ENCODE results near the gene CCR7. TPM values are rescaled to one million over a fixed set of nuclear protein-coding genes. Genes with fewer than 3 reads are reported as not detected.

Gene CCR7
- total and polyA plus RNA-seq, 10 donors = 29.0 to 79.1 (median 55.0) TPM

DNA sequence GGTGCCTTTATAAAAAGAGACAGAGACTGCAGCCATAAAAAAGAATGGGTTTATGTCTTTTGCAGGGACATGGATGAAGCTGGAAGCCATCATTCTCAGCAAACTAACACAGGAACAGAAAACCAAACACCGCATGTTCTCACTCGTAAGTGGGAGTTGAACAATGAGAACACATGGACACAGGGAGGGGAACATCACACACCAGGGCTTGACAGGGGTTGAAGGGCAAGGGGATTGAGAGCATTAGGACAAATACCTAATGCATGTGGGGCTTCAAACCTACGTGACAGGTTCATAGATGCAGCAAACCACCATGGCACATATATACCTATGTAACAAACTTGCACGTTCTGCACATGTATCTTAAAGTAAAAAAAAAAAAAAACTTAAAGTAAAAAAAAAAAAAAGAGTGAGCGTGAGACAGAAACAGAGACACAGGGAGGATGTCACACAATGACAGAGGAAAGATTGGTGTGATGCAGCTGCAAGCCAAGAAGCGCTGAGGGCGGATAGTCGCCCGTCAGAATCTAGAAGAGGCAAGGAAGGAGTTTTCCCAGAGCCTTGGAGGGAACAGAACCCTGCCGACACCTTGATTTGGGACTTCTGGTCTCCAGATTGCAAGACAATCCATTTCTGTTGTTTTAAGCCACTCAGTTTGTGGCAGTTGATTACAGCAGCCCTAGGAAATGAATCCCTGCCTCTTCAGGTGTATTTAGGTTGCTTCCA lies 36.4 kb downstream of the CCR7 start:
- intact Hi-C loops (cut with DNase I; ENCODE audit: low total_unique reads) = loop anchor here (10.0 kb wide), 1 partner anchor 54 kb away; no protein-coding TSS in a partner anchor
- 73 to 86% (median 82%) methylated on average over 10 of the region's 10 CpGs for WGBS, 5 donors

DNA sequence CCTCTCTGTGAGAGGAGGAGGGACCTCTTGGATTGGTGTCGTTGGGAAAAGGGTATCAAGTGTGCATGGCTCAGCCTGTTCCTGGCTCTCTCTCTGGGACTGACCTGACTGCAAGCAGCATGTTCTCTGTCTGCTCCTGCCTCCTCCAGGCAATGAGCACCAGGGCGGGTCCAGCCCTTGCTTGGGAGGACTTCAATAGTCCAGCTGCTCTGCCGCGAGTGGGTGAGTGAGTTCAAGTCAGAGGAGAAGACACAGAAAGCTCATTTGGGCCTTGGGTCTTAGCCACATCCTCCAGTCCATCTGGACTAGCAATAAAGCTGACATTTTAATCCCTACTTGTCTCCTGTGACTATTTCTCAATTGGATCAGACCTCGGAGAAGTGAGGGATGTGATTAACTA lies 38.6 kb downstream of the CCR7 start:
- peak overlapping the region in 3 of 8 donors; percentile 21 to 43 (median 41) for H3K27ac ChIP-seq
- peak; percentile 75 for DNase-seq
- H3K4me3 ChIP-seq = no peak overlapping the region
- intact Hi-C loops (cut with DNase I; ENCODE audit: low total_unique reads) = loop anchor here (10.0 kb wide), 1 partner anchor 52 kb away; no protein-coding TSS in a partner anchor
- peaks cover 0 to 38% (median 13%) of the 10 kb centered on the region in 6 donors for H3K4me1 ChIP-seq
- peaks cover 0 to 21% (median 8%) of the 10 kb centered on the region in 8 donors for H3K9me3 ChIP-seq
- TF ChIP-seq POLR2AphosphoS5 (IDR thresholded peaks at IDR 0.05) (peak in 1 of 3 donors; percentile 65), POLR2A (IDR thresholded peaks at IDR 0.05) (no peak)
- WGBS, 5 donors = 70 to 83% (median 72%) methylated on average over 5 of the region's 5 CpGs
- no peaks in the 10 kb centered on the region for H3K27me3 ChIP-seq (replicated peaks in 1 of 7)
- no peaks in the 10 kb centered on the region for H3K36me3 ChIP-seq

More for the DNA sequence above, 36.4 kb downstream of the CCR7 start:
- Histone ChIP-seq H3K4me1 (peaks cover 12 to 57% (median 34%) of the 10 kb centered on the region in 6 donors), H3K4me3 (no peak overlapping the region), H3K36me3 (no peaks in the 10 kb centered on the region), H3K9me3 (peaks cover 0 to 21% (median 8%) of the 10 kb centered on the region in 8 donors), H3K27me3 (replicated peaks in 1 of 7) (no peaks in the 10 kb centered on the region), H3K27ac (no peak overlapping the region)
- DNase-seq = peak; percentile 71
- no peak for TF ChIP-seq CTCF (IDR thresholded peaks at IDR 0.05 in 8 of 11, conservative IDR thresholded peaks at IDR 0.05 in 3 of 11)

DNA sequence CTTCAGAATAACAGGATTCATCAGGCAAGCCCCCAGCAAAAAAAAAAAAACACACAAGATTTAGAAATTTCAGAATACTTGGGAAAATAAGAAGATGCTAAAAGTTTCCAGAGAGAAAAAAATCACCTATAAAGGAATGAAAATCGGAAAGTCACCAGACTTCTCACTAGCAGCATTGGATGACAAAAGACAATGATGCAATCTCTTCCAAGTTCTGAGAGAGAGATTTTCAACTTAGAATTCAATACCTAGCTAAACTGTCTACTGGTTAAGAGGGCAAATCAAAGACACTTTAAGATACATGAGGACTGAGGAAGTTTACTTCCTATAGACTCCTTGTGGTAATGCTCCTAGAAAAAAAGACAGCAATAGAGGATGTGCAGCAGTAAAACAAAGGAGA lies 40.0 kb downstream of the CCR7 start:
- Histone ChIP-seq H3K9me3 (peaks cover 0 to 21% (median 8%) of the 10 kb centered on the region in 8 donors), H3K4me1 (peaks cover 0 to 36% (median 2%) of the 10 kb centered on the region in 6 donors), H3K36me3 (no peaks in the 10 kb centered on the region), H3K4me3 (no peak overlapping the region), H3K27me3 (replicated peaks in 1 of 7) (no peaks in the 10 kb centered on the region), H3K27ac (no peak overlapping the region)
- no peak for DNase-seq
- intact Hi-C loops (cut with DNase I; ENCODE audit: low total_unique reads) = loop anchor here (10.0 kb wide), 1 partner anchor 50 kb away; no protein-coding TSS in a partner anchor
- TF ChIP-seq POLR2A (IDR thresholded peaks at IDR 0.05) = no peak
- TF ChIP-seq CTCF (IDR thresholded peaks at IDR 0.05 in 8 of 11, conservative IDR thresholded peaks at IDR 0.05 in 3 of 11) = no peak
- TF ChIP-seq POLR2AphosphoS5 (IDR thresholded peaks at IDR 0.05) = no peak
- WGBS, 5 donors = 89 to 100% (median 100%) methylated on average over 1 of the region's 1 CpG

- Histone ChIP-seq H3K4me1 (peaks cover 0 to 36% (median under 1%) of the 10 kb centered on the region in 6 donors), H3K27ac (no peak overlapping the region), H3K36me3 (no peaks in the 10 kb centered on the region), H3K9me3 (peaks cover 0 to 21% (median 8%) of the 10 kb centered on the region in 8 donors), H3K4me3 (no peak overlapping the region), H3K27me3 (replicated peaks in 1 of 7) (no peaks in the 10 kb centered on the region)
- intact Hi-C loops (cut with DNase I; ENCODE audit: low total_unique reads) = loop anchor here (10.0 kb wide), 1 partner anchor 50 kb away; no protein-coding TSS in a partner anchor
- peak; percentile 28 for DNase-seq
- TF ChIP-seq POLR2AphosphoS5 (IDR thresholded peaks at IDR 0.05) (no peak), CTCF (IDR thresholded peaks at IDR 0.05 in 8 of 11, conservative IDR thresholded peaks at IDR 0.05 in 3 of 11) (no peak), POLR2A (IDR thresholded peaks at IDR 0.05) (no peak)
- WGBS, 5 donors = 74 to 85% (median 81%) methylated on average over 3 of the region's 3 CpGs
These were observed 40.9 kb downstream of the CCR7 start for GRCh38 chr17:40524243-40524965.

All from spleen (tissue), 11 donors.